HG03066 (cell line): ENCODE results near the gene CSRP1.
A peak's percentile ranks its signal among the peaks of the same experiment; 100 is the strongest.

Experiments
- ATAC-seq: cut with Tn5 transposase; IDR thresholded peaks from one replicate; pipeline ENCODE4 v1.9.1; 2021; ENCODE audit warnings: low read depth; ENCODE audit not compliant: unreplicated experiment

The CSRP1 gene

GRCh38 chr1:201515062-201515750, 8.3 kb upstream of the CSRP1 start:
- no peak for ATAC-seq

DNA sequence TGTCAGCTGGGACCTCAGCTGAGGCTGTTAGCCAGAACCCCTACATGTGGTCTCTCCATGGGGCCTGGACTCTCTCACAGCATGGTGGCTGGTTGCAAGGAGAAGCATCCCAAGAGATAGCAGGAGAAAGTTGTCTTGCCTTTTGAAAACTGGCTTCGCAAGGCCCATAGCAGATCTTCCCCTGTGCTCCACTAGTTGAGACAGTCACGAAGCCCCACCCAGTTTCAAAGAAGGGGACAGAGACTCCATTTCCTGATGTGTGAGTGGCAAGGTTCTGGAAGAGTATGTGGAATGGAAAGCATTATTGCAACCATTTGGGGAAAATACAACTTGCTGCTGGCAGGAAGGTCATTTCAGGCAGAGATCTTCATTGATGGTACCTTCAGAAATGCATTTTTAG, 7.5 kb upstream of the CSRP1 start:
- no peak for ATAC-seq

DNA sequence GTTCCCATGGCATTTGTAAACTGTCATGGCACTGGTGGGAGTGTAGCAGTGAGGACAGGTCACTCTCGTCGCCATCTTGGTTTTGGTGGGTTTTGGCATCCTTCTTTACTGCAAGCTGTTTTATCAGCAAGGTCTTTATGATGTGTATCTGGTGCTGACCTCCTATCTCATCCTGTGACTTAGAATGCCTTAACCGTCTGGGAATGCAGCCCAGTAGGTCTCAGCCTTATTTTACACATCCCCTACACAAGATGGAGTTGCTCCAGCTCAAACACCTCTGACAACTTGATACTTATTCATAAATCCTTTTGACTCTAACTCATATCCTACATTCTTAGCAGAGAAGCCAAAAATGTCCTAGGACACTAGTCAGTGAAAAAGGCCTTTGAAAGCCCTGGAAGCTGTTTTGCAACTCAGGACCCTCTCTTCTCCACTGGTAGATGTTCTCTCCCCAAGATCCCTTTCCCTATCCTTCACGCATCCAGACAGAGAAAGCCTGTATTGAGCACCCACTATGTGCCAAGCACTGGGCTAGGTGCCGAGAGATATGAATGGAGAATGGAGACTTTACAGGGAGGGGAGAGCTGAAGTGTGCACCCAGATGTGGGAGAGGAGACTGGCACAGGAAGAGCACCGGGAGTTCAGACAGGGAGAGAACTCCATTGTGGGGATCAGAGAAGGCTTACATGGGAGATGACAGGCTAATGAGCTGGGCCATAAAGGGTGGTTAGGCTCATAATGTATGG, 6.7 kb upstream of the CSRP1 start:
- no peak for ATAC-seq

DNA sequence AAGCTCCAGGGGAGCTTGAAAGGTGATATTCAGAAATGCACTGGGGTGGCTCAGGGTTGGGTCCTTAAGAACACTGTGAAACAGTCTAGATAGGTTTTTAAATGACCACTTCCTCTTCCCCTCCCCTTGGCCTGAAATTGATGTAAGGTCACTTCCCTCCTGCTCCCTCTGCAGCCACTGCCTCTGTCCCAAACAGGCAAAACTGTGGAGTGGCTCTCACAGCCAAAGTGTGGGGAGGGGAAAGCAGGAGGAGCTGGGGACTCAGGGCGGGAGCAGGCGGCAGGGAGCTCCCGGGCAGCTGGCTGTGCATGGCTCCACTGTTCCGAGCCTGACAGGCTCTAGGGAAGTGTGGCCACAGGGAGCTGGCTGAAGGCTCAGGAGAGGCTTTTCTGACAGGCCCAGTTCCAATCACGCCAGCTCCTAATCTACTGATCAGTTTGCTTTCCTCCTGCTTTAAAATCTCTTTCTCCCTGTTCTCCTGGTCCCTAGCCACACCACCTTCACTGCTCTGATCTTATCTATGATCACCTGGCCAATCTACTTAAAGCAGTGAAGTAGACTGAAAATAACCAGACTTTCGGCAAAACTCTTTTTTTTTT, 5.1 kb upstream of the CSRP1 start:
- ATAC-seq, result peak; percentile 38

DNA sequence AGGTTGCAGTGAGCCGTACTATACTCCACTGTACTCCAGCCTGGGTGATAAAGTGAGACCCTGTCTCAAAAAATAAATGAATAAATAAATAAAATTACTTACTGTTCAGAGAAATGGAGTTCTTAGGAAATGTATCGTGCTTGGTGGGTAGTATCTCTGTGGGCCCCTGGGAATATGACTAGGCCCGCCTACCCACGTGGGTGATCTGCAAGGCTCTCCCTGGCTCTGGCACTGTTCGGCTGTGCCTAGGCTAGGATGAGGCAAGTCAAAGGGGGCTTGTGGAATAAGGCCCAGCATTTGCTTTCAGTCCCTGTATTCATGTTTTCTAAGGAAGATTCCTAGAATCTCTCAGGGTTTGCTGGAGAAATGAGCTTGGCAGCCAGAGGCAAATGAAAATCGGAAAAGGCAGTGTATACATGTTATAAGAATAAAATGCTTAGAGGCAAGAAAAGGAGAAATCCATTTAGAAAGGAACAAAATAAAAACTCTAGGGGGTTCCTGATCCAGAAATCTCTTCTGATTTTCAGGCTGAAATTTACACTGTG, 4.5 kb upstream of the CSRP1 start:
- no peak for ATAC-seq

- ATAC-seq, result no peak
Measured at GRCh38 chr1:201510734-201511133, 3.8 kb upstream of the CSRP1 start.

GRCh38 chr1:201509601-201510374, 2.9 kb upstream of the CSRP1 start:
- ATAC-seq, result no peak

DNA sequence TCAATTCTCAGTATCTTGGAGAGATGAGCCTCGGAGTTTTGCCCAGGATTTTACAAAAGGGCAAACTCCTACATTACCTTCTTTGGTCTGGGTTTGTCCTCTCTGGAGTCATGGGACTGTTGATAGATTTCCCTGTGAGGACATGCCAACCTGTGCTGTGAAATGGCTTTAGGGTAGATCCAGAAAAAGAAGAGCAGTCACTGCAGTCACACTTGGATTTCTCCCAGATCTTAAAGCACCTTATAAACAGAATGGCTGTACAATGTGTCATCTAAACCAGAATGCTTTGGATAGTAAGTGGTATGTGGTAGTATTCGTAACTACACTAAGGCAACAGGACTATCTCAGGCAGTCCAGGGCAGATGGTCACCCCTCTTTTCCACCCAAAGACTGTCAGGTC, 1.9 kb upstream of the CSRP1 start:
- no peak for ATAC-seq

DNA sequence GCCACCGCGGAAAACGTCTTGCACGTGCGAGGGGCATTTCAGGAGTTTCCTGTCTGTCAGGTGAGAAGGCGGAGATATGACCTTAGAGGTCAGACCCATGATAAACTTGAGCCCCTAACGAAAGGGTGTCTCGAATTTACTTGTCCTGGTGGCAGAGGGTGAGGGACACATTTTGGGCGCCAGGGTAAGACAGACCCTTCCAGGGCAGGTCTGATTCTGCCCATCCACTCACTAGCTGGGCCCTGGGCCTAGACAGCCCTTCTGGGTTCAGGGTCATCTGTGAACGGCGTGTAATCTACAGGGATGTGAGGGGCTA, 395 bp upstream of the CSRP1 start:
- ATAC-seq, result peak; percentile 8

DNA sequence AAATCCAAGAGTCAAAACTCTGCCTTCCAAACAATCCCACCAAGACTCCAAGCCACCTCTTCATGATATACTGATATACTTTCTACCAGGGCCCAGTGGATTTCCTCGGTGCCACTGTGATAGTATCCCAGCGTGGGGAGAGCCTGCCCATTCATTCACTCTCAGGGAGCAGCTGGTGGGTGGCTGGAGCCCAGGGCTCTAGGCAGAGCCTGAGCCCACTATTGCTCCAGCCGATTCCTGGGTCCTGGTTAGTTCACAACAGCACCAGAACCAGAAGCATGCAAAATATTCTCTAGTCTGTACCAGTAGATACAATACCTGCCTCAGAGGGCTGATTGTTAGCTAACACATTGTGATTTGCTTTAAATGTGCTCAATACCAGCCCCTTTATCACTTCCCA, 831 bp downstream of the CSRP1 start:
- ATAC-seq, result no peak

GRCh38 chr1:201505503-201505890, 1.4 kb downstream of the CSRP1 start:
- ATAC-seq, result no peak

DNA sequence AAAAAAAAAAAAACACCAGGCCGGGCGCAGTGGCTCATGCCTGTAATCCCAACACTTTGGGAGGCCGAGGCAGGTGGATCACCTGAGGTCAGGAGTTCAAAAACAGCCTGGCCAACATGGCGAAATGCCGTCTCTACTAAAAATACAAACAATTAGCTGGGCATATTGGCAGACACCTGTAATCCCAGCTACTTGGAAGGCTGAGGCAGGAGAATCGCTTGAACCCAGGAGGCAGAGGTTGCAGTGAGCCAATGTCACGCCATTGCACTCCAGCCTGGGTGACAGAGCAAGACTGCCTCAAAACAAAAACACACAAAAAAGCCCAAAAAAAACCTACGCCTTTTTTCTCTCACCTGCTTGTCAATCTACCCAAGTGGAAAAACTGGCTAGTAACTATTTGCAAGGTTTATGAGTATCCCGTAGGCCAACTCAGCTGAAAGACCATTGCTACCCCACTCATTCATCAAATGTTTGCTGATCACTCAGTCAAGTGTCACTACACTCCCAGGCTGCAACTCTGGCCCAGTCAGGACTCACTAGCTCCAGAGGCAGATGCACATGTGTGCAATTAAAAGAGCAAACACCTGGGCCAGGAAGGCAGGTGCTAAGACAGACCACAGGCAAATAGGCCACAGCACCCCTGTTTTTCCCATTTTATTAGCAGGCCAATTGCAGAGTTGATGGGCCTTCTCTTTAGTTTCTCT, 2.0 kb downstream of the CSRP1 start:
- ATAC-seq, result no peak

DNA sequence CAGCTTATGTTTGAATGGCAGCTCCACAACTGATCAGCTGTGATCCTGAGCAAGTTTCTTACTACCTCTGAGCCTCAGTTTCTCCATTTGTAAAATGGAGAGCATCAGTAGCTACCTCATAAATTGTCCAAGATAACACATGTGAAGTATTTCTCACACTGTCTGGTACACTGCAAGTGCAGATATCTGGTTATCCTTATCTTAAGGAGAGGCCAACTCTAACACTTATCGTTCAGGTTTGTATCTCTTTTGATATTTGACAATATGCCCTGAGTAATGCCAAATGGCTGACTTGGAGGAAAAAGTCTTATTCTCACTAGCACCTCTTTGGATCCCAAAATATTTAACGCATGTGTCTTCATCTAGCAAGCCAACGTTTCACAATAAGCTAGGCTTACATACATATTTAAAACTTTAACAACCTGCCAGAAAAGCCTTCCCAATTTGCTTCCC, 2.7 kb downstream of the CSRP1 start:
- no peak for ATAC-seq

DNA sequence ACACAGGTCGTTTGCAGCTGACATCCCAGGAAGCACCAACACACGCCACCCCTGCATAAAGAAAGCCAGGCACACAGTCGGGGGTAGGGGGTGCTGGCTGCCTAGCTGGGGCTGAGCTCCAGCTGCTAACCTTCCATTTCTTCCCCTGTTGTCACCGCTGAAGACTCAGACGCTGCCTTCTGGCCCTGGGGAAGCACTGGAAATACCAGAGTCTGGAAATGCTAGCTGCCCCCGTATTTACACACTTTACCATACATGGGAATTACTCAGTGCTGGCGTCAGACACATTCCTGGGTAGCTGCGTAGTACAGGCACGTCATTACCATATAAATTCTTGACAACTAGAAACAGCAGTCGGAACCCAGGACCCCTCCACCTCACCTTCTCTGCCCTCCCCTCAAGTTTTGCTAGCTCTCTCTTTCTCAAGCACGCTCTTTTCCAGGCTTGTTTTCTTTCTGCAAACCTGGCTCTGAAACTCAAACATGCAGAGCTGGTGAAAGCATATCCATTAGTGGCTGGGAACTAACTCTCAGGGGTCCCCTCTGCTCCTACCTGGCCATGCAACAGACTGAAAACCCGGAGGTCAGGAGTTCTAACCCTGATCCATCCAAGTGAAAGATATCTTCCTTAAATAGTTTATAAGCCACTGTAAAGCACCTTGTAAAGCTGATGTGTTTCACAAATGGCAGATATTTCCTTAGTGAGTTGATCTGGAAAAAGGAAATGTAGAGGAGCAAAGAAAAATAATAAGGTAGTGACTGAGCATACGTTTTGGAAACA, 3.3 kb downstream of the CSRP1 start:
- ATAC-seq, result no peak

DNA sequence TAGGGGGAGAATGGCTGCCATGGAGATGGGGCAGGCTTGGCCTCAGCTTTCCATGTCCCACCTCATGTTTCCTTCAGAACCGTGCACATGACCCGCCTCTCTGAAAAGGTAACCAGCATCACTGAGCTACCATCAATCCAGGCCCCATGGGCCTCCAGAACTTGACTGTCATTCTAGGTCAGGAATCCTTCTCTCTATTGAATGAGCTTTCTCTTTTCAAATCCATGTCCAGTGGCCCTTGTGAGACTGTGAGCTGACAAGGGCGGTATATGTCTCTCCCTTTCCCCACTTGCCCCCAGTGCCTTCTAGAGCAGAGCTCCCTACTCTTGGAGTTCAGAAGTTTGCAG, 4.4 kb downstream of the CSRP1 start:
- ATAC-seq, result no peak

DNA sequence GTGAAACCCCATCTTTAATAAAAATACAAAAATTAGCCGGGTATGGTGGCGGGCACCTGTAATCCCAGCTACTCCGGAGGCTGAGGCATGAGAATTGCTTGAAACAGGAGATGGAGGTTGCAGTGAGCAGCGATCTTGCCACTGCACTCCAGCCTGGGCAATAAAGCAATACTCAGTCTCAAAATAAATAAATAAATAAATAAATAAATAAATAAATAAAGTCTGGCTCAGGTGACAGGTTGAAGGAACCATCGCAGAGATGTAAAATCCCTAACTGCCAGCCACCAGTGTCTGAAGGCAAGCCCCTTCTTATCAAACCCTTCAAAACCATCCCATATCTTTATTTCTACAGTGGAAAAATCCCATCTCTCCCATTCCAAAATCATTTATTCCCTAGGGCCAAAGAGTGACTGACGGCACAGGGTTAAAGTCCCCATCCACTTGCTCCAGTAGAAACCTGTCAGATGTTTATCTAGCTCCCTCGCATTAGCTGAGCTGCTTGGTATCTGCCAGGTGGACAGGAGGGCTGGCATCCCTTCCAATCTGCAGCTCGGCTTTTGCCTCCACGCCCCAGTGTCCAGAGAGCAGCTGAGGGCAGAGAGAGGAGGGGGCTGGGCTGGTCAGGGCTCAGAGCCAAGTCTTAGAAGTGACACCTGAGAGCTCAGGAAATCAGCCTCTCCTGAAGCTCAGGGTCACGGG, 5.0 kb downstream of the CSRP1 start:
- no peak for ATAC-seq

GRCh38 chr1:201501144-201501543, 5.8 kb downstream of the CSRP1 start:
- ATAC-seq, result no peak

DNA sequence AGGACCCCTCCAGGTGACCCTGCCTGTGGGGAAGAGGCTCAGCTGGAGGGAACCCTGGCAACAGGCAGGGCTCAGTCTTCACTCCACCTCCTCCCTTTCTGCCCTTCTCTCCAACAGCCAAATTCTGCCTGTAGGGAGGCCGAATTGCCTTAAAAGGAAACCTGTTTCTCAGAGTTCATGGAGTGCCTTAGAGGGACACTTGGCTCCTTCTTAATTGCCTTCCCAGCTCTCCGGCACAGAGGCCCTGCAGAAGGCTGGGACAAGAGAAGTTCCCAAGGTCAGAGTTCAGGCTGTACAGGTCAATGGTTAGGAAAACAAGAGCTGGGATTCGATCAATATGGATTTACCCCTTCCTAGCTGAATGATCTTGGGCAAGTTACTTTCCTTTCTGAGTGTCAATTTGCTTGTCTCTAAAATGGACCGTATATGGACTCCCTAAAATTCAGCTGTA, 6.2 kb downstream of the CSRP1 start:
- no peak for ATAC-seq
